Vagina (tissue), 2 donors: ENCODE data around the gene ATP6V1D. TPM values are rescaled to one million over a fixed set of nuclear protein-coding genes. Genes with fewer than 3 reads are reported as not detected.

Source experiments
- DNase-seq, 2 donors: peaks; one replicate each; pipeline ENCODE4 v3.0.0-alpha.2; 2017; ENCODE audit errors: extremely low spot score in 2 of 2
- H3K27ac ChIP-seq: fragments of 200-600 bp; sonication (generic); one replicate; pipeline ENCODE4 v1.5.1; 2019
- H3K27me3 ChIP-seq: fragments of 200-600 bp; sonication (generic); one replicate; pipeline ENCODE4 v1.5.1; 2019
- H3K36me3 ChIP-seq, 2 donors: fragments of 200-600 bp; sonication (generic); one replicate each; pipeline ENCODE4 v1.5.1; 2017 to 2019
- H3K4me1 ChIP-seq: fragments of 200-600 bp; sonication (generic); one replicate; pipeline ENCODE4 v1.5.1; 2019
- H3K4me3 ChIP-seq, 2 donors: fragments of 200-600 bp; sonication (generic); 1 replicate in 1 of 2; 2 replicates in 1 of 2; pipeline ENCODE4 v1.5.1; 2016 to 2019
- H3K9me3 ChIP-seq: fragments of 200-600 bp; sonication (generic); one replicate; pipeline ENCODE4 v1.5.1; 2019
- POLR2A ChIP-seq, 2 donors: fragments of 450-650 bp; IDR thresholded peaks; one replicate each; pipeline ENCODE4 v1.6.1; 2017; ENCODE audit warnings: antibody characterized with exemption in 2 of 2, mild to moderate bottlenecking in 2 of 2, moderate library complexity in 2 of 2
- POLR2AphosphoS5 ChIP-seq, 2 donors: sonication (generic); formaldehyde crosslinking; IDR thresholded peaks; one replicate each; pipeline ENCODE4 v1.9.0; 2017; ENCODE audit warnings: antibody characterized with exemption in 2 of 2, mild to moderate bottlenecking in 2 of 2, low read depth in 1 of 2; ENCODE audit not compliant: insufficient read depth in 1 of 2
- intact Hi-C: fragments of 100-400 bp; cut with DNase I; formaldehyde crosslinking; loops from one replicate; pipeline ENCODE4 v1.15.1; 2023
- total RNA-seq: library from RNA; depleted of rRNA; stranded (reverse); fragments of >200 nt; gene quantifications from one replicate; pipeline ENCODE4 v1.2.3, GENCODE V29; 2016
- TF ChIP-seq, protein P1 (sequence below), 3 experiments: fragments of 450-650 bp in 2 of 3; fragments of 200-600 bp in 1 of 3; sonication (generic) in 1 of 3; IDR thresholded peaks; one replicate each; pipeline ENCODE4 v1.5.1; 2017 to 2019; ENCODE audit warnings: antibody characterized with exemption in 3 of 3, mild to moderate bottlenecking in 2 of 3, moderate library complexity in 2 of 3

The ATP6V1D gene
- total RNA-seq, 1 donor from 2014 or later: 23.8 TPM

DNA sequence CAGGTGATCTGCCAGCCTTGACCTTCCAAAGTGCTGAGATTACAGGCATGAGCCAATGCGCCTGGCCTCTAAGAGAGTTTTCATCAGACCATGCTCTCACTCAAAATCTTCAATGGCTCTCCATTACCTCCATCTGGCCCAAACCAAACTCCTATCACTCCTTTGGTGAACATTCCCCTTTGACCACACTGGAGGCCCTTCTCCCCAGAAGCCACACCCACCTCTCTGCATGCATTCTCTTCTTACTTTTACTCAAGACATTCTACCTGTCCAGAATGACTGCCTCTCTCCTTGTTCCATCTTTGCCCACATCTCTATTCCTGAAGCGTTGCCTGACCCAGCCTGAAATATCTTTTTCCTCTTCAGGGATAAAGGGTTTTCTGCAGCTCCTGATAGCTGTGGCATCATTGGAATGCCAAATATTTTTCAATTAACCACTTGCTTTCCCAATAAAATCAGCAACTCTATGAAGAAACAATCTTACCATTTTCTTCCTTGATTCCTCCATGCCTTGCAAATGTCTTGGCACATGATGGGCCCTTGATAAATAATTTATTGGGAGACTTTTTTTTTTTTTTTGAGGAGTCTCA, 36.9 kb upstream of the ATP6V1D start:
- TF ChIP-seq, protein P1, sequence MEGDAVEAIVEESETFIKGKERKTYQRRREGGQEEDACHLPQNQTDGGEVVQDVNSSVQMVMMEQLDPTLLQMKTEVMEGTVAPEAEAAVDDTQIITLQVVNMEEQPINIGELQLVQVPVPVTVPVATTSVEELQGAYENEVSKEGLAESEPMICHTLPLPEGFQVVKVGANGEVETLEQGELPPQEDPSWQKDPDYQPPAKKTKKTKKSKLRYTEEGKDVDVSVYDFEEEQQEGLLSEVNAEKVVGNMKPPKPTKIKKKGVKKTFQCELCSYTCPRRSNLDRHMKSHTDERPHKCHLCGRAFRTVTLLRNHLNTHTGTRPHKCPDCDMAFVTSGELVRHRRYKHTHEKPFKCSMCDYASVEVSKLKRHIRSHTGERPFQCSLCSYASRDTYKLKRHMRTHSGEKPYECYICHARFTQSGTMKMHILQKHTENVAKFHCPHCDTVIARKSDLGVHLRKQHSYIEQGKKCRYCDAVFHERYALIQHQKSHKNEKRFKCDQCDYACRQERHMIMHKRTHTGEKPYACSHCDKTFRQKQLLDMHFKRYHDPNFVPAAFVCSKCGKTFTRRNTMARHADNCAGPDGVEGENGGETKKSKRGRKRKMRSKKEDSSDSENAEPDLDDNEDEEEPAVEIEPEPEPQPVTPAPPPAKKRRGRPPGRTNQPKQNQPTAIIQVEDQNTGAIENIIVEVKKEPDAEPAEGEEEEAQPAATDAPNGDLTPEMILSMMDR (IDR thresholded peaks at IDR 0.05): no peak
- TF ChIP-seq POLR2AphosphoS5 (IDR thresholded peaks at IDR 0.05; ENCODE audit: insufficient read depth in 1 of 2, low read depth in 1 of 2): no peak
- intact Hi-C loops: no loop called here
- no peaks in the 10 kb centered on the region for H3K9me3 ChIP-seq
- H3K4me3 ChIP-seq: no peak overlapping the region
- DNase-seq: no peak
- no peaks in the 10 kb centered on the region for H3K27me3 ChIP-seq
- no peaks in the 10 kb centered on the region for H3K4me1 ChIP-seq
- H3K36me3 ChIP-seq: no peaks in the 10 kb centered on the region
- H3K27ac ChIP-seq: no peak overlapping the region

DNA sequence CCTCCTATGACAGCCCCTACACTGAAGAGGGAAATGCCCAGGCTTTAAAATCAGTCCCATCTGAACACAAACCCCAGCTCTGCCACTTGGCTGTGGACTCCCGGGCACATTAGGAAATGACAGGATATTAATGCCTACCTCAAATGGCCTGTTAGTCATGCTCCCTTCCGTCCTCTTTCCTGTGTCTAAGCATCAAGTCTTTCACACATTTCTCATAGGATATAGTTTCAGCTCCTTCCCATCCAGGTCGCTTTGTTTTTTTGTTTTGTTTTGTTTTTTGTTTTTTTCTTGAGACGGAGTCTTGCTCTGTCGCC, 36.2 kb upstream of the ATP6V1D start:
- H3K4me1 ChIP-seq: no peaks in the 10 kb centered on the region
- H3K9me3 ChIP-seq: no peaks in the 10 kb centered on the region
- intact Hi-C loops: no loop called here
- TF ChIP-seq POLR2AphosphoS5 (IDR thresholded peaks at IDR 0.05; ENCODE audit: insufficient read depth in 1 of 2, low read depth in 1 of 2): no peak
- TF ChIP-seq, protein P1 (IDR thresholded peaks at IDR 0.05): no peak
- TF ChIP-seq POLR2A (IDR thresholded peaks at IDR 0.05): no peak
- H3K27me3 ChIP-seq: no peaks in the 10 kb centered on the region
- no peak overlapping the region for H3K4me3 ChIP-seq
- H3K36me3 ChIP-seq: no peaks in the 10 kb centered on the region
- no peak overlapping the region for H3K27ac ChIP-seq
- no peak for DNase-seq

DNA sequence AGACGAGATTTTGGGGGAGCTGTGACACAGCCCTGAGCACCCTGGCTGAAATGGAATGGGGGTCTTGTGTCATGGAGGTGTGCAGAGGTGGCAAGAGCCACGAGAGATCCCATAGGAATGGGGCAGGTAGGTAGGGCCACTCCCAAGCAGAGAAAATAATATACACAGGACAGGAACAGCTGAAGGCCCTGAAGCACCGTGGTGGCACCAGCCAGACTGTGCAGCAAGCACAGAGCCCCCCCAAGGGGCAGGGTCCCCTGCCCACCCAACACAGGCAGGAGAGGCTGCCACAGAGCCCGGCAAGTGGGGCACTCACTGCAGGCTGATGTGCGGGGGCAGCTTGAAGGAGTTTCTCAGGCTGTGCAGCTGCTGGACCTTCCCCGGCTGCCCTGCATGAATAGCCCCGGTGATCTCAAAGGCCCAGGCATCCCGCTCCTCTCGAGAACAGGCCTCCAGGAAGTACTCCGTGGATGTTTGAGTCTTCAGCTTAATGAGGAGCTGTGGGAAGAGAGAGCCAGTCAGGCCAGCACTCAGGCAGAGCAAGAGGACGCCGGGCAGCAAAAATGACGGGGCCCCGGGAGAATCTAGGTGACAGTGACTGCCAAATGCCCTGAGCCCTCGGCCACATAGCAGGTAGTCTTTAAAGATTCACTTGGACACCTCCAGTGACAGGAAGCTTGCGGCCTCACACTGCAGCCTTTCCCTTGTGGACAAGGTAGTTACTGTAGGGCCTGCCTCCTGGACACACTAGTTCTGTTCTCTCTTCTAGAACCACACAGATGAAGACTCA, 35.7 kb upstream of the ATP6V1D start:
- no peak for DNase-seq
- H3K4me3 ChIP-seq: no peak overlapping the region
- H3K36me3 ChIP-seq: no peaks in the 10 kb centered on the region
- H3K27me3 ChIP-seq: no peaks in the 10 kb centered on the region
- H3K27ac ChIP-seq: no peak overlapping the region
- TF ChIP-seq POLR2A (IDR thresholded peaks at IDR 0.05): no peak
- TF ChIP-seq POLR2AphosphoS5 (IDR thresholded peaks at IDR 0.05; ENCODE audit: insufficient read depth in 1 of 2, low read depth in 1 of 2): no peak
- TF ChIP-seq, protein P1 (IDR thresholded peaks at IDR 0.05): no peak
- intact Hi-C loops: no loop called here
- H3K9me3 ChIP-seq: no peaks in the 10 kb centered on the region
- H3K4me1 ChIP-seq: no peaks in the 10 kb centered on the region

DNA sequence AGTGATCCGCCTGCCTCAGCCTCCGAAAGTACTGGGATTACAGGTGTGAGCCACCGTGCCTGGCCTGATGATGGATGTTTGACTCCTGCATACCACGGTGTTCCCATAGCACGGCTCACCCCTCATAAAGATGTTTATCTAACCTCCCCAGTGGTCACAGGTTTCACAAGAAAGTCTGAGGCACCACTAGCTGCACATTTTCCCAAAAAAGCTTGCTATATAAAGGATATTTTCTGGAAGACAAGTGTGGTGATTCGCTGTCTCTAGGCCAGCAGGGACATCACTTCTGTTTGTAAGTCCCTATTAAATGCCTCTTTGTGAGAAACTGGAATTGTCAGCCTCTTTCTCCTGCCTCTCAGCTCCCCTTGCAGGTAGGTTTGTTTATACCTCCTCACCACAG, 34.1 kb upstream of the ATP6V1D start:
- Histone ChIP-seq H3K4me3 (no peak overlapping the region), H3K9me3 (no peaks in the 10 kb centered on the region), H3K4me1 (no peaks in the 10 kb centered on the region), H3K36me3 (no peaks in the 10 kb centered on the region), H3K27me3 (no peaks in the 10 kb centered on the region), H3K27ac (no peak overlapping the region)
- TF ChIP-seq POLR2A (IDR thresholded peaks at IDR 0.05): no peak
- no peak for TF ChIP-seq POLR2AphosphoS5 (IDR thresholded peaks at IDR 0.05; ENCODE audit: insufficient read depth in 1 of 2, low read depth in 1 of 2)
- TF ChIP-seq, protein P1 (IDR thresholded peaks at IDR 0.05): no peak
- intact Hi-C loops: no loop called here
- no peak for DNase-seq

DNA sequence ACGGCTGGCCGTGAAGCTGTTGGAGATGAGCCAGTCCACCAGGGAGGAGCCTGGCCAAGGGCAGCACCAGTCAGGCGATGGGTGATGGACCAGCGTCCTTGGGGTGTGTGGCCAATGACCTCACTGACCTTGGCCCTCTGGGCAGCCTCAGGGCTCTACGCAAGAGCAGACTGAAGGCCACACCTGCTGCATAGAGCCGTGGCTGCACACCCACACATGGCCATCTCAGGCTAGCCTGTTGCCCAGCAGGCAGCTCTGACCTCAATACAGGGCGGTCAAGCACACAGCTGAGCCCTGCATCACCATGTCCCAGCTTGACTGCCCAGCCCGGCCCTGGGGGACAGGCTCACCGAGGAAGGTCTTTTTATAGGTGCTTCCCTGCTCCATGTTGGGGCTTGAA, 33.2 kb upstream of the ATP6V1D start:
- TF ChIP-seq POLR2AphosphoS5 (IDR thresholded peaks at IDR 0.05; ENCODE audit: insufficient read depth in 1 of 2, low read depth in 1 of 2) (no peak), POLR2A (IDR thresholded peaks at IDR 0.05) (no peak)
- TF ChIP-seq, protein P1 (IDR thresholded peaks at IDR 0.05): no peak
- intact Hi-C loops: no loop called here
- Histone ChIP-seq H3K4me3 (no peak overlapping the region), H3K9me3 (no peaks in the 10 kb centered on the region), H3K4me1 (no peaks in the 10 kb centered on the region), H3K36me3 (no peaks in the 10 kb centered on the region), H3K27ac (no peak overlapping the region), H3K27me3 (no peaks in the 10 kb centered on the region)
- DNase-seq: no peak
